ENCODE data around the gene RPS27.

RPS27 gene

DNA sequence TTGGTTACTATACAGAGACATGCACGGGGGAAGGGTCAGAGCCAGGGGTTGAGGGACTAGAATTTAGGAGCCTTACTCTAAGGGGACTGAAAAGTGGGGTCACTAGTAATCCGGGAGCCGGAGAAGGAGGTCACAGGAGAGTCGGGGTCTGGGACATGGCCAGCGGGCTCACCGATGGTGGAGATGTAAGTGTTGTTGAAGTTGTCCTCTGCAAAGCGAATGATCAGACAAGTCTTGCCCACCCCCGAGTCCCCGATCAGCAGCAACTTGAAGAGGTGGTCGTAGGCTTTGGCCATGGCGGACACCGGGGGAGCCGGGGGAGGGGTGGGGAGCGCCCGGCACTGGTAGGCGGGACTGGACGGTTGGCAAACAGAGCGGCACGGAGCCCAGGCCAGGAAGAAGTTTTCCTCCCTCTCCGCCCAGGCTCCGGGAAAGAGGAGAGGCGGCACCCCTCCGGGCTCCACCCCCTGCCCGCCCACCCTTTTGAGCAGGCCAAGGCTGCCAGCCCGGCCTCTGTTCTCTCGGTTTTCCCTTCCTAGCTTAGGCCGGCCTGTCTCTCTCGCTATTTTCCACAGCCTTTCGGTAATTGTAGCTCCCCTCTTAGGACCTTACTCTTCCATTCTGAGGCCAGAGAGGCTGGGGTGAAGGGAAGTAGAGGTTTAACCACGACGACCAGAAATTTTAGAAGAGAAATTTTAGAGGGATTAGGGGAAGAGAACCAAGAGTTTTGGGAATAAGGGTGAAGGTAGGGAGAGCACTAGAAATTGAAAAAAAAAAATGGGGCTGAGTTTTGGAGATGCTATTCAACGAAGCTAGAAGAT, 4.4 kb upstream of the RPS27 start, which contains the start of gene RAB13:
Gene RAB13 (minus strand): TSS at position 399 of the 821 bp plus-strand sequence. CDS start 103 bp downstream, at position 296.
- peak within 1 kb of the TSS; percentile 40 for H3K4me3 ChIP-seq (ENCODE audit: severe bottlenecking)
- H3K4me1 ChIP-seq (ENCODE audit: insufficient read depth, poor library complexity, severe bottlenecking) = peaks cover 12% of the 10 kb centered on the region
- no peaks in the 10 kb centered on the region for H3K9me3 ChIP-seq (ENCODE audit: severe bottlenecking)
- peak within 1 kb of the TSS; percentile 71 for H3K27ac ChIP-seq (ENCODE audit: poor library complexity, severe bottlenecking)
- TF ChIP-seq CTCF (IDR thresholded peaks at IDR 0.05; ENCODE audit: poor library complexity, severe bottlenecking) = no peak
- ATAC-seq (ENCODE audit: low read depth) (peak; percentile 86), DNase-seq (ENCODE audit: low spot score) (peak; percentile 84)
- H3K27me3 ChIP-seq (ENCODE audit: insufficient read depth, poor library complexity, severe bottlenecking) = no peaks in the 10 kb centered on the region
- H3K36me3 ChIP-seq (ENCODE audit: low read depth) = peaks cover 25% of the 10 kb centered on the region

- Histone ChIP-seq H3K27me3 (ENCODE audit: insufficient read depth, poor library complexity, severe bottlenecking) (no peaks in the 10 kb centered on the region), H3K4me3 (ENCODE audit: severe bottlenecking) (no peak overlapping the region), H3K27ac (ENCODE audit: poor library complexity, severe bottlenecking) (peak overlapping the region; percentile 71), H3K9me3 (ENCODE audit: severe bottlenecking) (no peaks in the 10 kb centered on the region), H3K36me3 (ENCODE audit: low read depth) (peaks cover 36% of the 10 kb centered on the region), H3K4me1 (ENCODE audit: insufficient read depth, poor library complexity, severe bottlenecking) (peaks cover 18% of the 10 kb centered on the region)
- no peak for TF ChIP-seq CTCF (IDR thresholded peaks at IDR 0.05; ENCODE audit: poor library complexity, severe bottlenecking)
- no peak for DNase-seq (ENCODE audit: low spot score)
- ATAC-seq (ENCODE audit: low read depth) = no peak
These were observed 2.9 kb upstream of the RPS27 start for GRCh38 chr1:153987621-153988020.

DNA sequence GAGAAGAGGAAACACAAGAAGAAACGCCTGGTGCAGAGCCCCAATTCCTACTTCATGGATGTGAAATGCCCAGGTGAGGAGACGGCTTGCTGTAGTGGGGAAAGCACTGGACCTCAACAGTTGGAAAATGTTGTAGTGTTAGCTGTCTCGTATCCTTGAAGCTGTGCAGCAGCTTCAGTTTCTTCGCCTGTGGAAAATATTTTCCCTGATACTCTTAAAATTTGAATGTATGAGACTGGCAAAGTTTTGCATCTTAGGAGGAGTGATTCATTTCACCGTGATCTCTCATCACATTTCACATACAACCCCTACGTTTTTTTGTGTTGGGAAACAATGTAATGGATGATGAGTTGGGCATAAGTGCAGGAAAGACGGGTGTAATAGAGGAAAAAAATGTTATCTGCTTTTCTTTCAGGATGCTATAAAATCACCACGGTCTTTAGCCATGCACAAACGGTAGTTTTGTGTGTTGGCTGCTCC, 629 bp downstream of the RPS27 start:
- Histone ChIP-seq H3K4me3 (ENCODE audit: severe bottlenecking) (peak overlapping the region; percentile 84), H3K4me1 (ENCODE audit: insufficient read depth, poor library complexity, severe bottlenecking) (peaks cover 18% of the 10 kb centered on the region), H3K36me3 (ENCODE audit: low read depth) (peaks cover 46% of the 10 kb centered on the region), H3K9me3 (ENCODE audit: severe bottlenecking) (no peaks in the 10 kb centered on the region), H3K27me3 (ENCODE audit: insufficient read depth, poor library complexity, severe bottlenecking) (no peaks in the 10 kb centered on the region), H3K27ac (ENCODE audit: poor library complexity, severe bottlenecking) (peak overlapping the region; percentile 74)
- no peak for ATAC-seq (ENCODE audit: low read depth)
- TF ChIP-seq CTCF (IDR thresholded peaks at IDR 0.05; ENCODE audit: poor library complexity, severe bottlenecking) = no peak
- no peak for DNase-seq (ENCODE audit: low spot score)

DNA sequence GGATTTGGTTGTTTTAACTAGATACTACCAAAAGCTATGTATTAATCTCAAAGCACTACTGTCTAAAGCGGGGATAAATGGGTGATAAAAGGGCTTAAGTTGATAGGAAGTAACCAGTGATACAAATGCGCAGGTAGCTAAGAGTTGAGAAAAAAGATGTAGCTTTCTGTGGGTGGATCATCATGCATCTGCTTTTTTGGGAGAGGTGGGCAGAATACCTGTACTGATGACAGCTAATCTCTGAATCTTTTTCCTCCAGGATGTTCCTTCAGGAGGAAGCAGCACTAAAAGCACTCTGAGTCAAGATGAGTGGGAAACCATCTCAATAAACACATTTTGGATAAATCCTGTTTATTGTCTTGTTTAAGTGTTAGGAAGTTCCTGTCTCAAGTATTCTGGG, 1.2 kb downstream of the RPS27 start:
- no peak for TF ChIP-seq CTCF (IDR thresholded peaks at IDR 0.05; ENCODE audit: poor library complexity, severe bottlenecking)
- H3K27ac ChIP-seq (ENCODE audit: poor library complexity, severe bottlenecking) = peak overlapping the region; percentile 74

DNA sequence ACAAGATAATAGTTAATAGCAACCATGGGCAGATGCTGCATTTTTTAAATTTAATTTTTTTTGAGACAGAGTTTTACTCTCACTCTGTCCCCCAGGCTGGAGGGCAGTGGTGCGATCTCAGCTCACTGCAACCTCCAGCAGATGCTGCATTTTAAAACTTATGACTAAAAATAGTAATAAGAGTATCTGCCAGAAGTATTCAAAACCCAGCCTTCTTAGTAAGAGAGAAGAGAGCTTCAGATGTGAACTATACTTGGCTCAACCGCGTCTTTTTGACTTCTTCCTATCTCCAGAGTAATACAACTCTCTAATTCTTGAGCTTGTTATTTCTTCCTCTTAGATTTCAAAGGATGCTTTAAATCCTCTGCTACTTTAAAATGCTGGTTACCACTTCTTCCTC, 4.6 kb downstream of the RPS27 start:
- H3K27ac ChIP-seq (ENCODE audit: poor library complexity, severe bottlenecking) = no peak overlapping the region
- H3K9me3 ChIP-seq (ENCODE audit: severe bottlenecking) = no peaks in the 10 kb centered on the region
- no peak for TF ChIP-seq CTCF (IDR thresholded peaks at IDR 0.05; ENCODE audit: poor library complexity, severe bottlenecking)
- H3K4me3 ChIP-seq (ENCODE audit: severe bottlenecking) = no peak overlapping the region
- peaks cover 8% of the 10 kb centered on the region for H3K4me1 ChIP-seq (ENCODE audit: insufficient read depth, poor library complexity, severe bottlenecking)
- no peak for DNase-seq (ENCODE audit: low spot score)
- ATAC-seq (ENCODE audit: low read depth) = no peak
- H3K36me3 ChIP-seq (ENCODE audit: low read depth) = peaks cover 46% of the 10 kb centered on the region
- no peaks in the 10 kb centered on the region for H3K27me3 ChIP-seq (ENCODE audit: insufficient read depth, poor library complexity, severe bottlenecking)

More for the DNA sequence above, 1.2 kb downstream of the RPS27 start:
- DNase-seq (ENCODE audit: low spot score) (no peak), ATAC-seq (ENCODE audit: low read depth) (no peak)
- no peaks in the 10 kb centered on the region for H3K27me3 ChIP-seq (ENCODE audit: insufficient read depth, poor library complexity, severe bottlenecking)
- H3K4me1 ChIP-seq (ENCODE audit: insufficient read depth, poor library complexity, severe bottlenecking) = peaks cover 14% of the 10 kb centered on the region
- H3K9me3 ChIP-seq (ENCODE audit: severe bottlenecking) = no peaks in the 10 kb centered on the region
- H3K4me3 ChIP-seq (ENCODE audit: severe bottlenecking) = peak overlapping the region; percentile 84
- H3K36me3 ChIP-seq (ENCODE audit: low read depth) = peaks cover 46% of the 10 kb centered on the region

All from RWPE2 (cell line).